HG03095 (cell line): ENCODE data around the gene UTS2R.
"Not testable (repeated sequence)": the region's sequence is repeated elsewhere in the genome, so short reads cannot be mapped to it uniquely, and the experiment has no call there.

Source experiments
- ATAC-seq: cut with Tn5 transposase; IDR thresholded peaks from one replicate; pipeline ENCODE4 v1.9.1; 2021; ENCODE audit warnings: moderate library complexity; ENCODE audit not compliant: unreplicated experiment

The UTS2R gene

GRCh38 chr17:82374626-82375331, 3.2 kb downstream of the UTS2R start:
- no peak for ATAC-seq

- ATAC-seq, result no peak
Measured at GRCh38 chr17:82375359-82376041, 3.9 kb downstream of the UTS2R start.

- ATAC-seq, result no peak
Measured at GRCh38 chr17:82376042-82376730, 4.6 kb downstream of the UTS2R start.

GRCh38 chr17:82377294-82377693, 5.7 kb downstream of the UTS2R start:
- ATAC-seq, result not testable (repeated sequence)

GRCh38 chr17:82377924-82378740, 6.6 kb downstream of the UTS2R start:
- no peak for ATAC-seq

GRCh38 chr17:82378741-82379021, 7.1 kb downstream of the UTS2R start:
- ATAC-seq, result no peak

- no peak for ATAC-seq
Measured at GRCh38 chr17:82380860-82381702, 9.5 kb downstream of the UTS2R start.

- ATAC-seq, result not testable (repeated sequence)
Measured at GRCh38 chr17:82381703-82382009, 10.1 kb downstream of the UTS2R start.

- not testable (repeated sequence) for ATAC-seq
Measured at GRCh38 chr17:82382220-82382932, 10.8 kb downstream of the UTS2R start.

- no peak for ATAC-seq
Measured at GRCh38 chr17:82382933-82383255, 11.3 kb downstream of the UTS2R start.

- ATAC-seq, result no peak
Measured at GRCh38 chr17:82383411-82383810, 11.8 kb downstream of the UTS2R start.

GRCh38 chr17:82384051-82384729, 12.6 kb downstream of the UTS2R start:
- no peak for ATAC-seq

- ATAC-seq, result no peak
Measured at GRCh38 chr17:82384730-82385481, 13.3 kb downstream of the UTS2R start.

- no peak for ATAC-seq
Measured at GRCh38 chr17:82385559-82386254, 14.1 kb downstream of the UTS2R start.

GRCh38 chr17:82386255-82386831, 14.8 kb downstream of the UTS2R start:
- no peak for ATAC-seq

GRCh38 chr17:82386881-82387704, 15.5 kb downstream of the UTS2R start:
- no peak for ATAC-seq

- ATAC-seq, result no peak
Measured at GRCh38 chr17:82387705-82388106, 16.1 kb downstream of the UTS2R start.
